ENCODE results near the gene PCDHGA8. TPM values are rescaled to one million over a fixed set of nuclear protein-coding genes. Genes with fewer than 3 reads are reported as not detected.

Gene PCDHGA8
- polyA plus RNA-seq, 1 donor (not counting 4 experiments of a cell fraction or from before 2014, with no cell fraction given), result 0.08 TPM

DNA sequence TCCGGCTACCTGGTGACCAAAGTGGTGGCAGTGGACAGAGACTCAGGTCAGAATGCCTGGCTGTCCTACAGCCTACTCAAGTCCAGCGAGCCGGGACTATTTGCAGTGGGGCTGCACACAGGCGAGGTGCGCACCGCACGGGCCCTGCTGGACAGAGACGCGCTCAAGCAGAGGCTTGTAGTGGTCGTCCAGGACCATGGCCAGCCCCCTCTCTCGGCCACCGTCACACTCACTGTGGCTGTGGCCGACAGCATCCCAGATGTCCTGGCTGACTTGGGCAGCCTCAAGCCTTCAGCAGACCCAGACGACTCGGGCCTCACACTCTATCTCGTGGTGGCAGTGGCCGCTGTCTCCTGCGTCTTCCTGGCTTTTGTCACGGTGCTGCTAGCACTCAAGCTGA, 35.5 kb upstream of the PCDHGA8 start:
- H3K9ac ChIP-seq (ENCODE audit: control insufficient read depth, extremely low read depth, insufficient read depth, low read length), result no peak overlapping the region
- no peaks in the 10 kb centered on the region for H3K4me1 ChIP-seq (ENCODE audit: control insufficient read depth, extremely low read depth, insufficient read depth, low read length)
- no peak for FAIRE-seq
- no peak for DNase-seq (ENCODE audit: low read depth, low spot score)
- no peak overlapping the region for H3K27ac ChIP-seq (ENCODE audit: control insufficient read depth, insufficient read depth, low read length)
- H3K4me3 ChIP-seq (ENCODE audit: control insufficient read depth in 2 of 3, extremely low read depth in 1 of 3, insufficient read depth in 2 of 3, low read depth in 1 of 3, low read length in 3 of 3), result no peak overlapping the region
- H3K9me1 ChIP-seq (ENCODE audit: control insufficient read depth, extremely low read depth, insufficient read depth, low read length), result no peaks in the 10 kb centered on the region
- no peak overlapping the region for H3K4me2 ChIP-seq (ENCODE audit: control insufficient read depth, extremely low read depth, insufficient read depth, low read depth, low read length)
- H3K9me3 ChIP-seq (ENCODE audit: control insufficient read depth, low read depth, low read length), result peaks cover 12% of the 10 kb centered on the region
- no peaks in the 10 kb centered on the region for H4K20me1 ChIP-seq (ENCODE audit: control insufficient read depth, extremely low read depth, insufficient read depth, low read length)
- no peak overlapping the region for H2AFZ ChIP-seq (ENCODE audit: control insufficient read depth, low read length)
- no peaks in the 10 kb centered on the region for H3K79me2 ChIP-seq (ENCODE audit: control insufficient read depth, insufficient read depth, low read length)
- peaks cover 19% of the 10 kb centered on the region for H3K27me3 ChIP-seq (ENCODE audit: control insufficient read depth, extremely low read depth, insufficient read depth, low read length)
- TF ChIP-seq, protein P1, sequence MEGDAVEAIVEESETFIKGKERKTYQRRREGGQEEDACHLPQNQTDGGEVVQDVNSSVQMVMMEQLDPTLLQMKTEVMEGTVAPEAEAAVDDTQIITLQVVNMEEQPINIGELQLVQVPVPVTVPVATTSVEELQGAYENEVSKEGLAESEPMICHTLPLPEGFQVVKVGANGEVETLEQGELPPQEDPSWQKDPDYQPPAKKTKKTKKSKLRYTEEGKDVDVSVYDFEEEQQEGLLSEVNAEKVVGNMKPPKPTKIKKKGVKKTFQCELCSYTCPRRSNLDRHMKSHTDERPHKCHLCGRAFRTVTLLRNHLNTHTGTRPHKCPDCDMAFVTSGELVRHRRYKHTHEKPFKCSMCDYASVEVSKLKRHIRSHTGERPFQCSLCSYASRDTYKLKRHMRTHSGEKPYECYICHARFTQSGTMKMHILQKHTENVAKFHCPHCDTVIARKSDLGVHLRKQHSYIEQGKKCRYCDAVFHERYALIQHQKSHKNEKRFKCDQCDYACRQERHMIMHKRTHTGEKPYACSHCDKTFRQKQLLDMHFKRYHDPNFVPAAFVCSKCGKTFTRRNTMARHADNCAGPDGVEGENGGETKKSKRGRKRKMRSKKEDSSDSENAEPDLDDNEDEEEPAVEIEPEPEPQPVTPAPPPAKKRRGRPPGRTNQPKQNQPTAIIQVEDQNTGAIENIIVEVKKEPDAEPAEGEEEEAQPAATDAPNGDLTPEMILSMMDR (optimal IDR thresholded peaks at IDR 0.05 in 1 of 3, IDR thresholded peaks at IDR 0.05 in 1 of 3, conservative IDR thresholded peaks at IDR 0.05 in 1 of 3; ENCODE audit: extremely low read depth in 1 of 3, insufficient read depth in 2 of 3, low read length in 3 of 3), result no peak
- TF ChIP-seq EZH2 (IDR thresholded peaks at IDR 0.05; ENCODE audit: low read length), result no peak
- dilution Hi-C loops (cut with MboI; ENCODE audit: extremely low pct_ligation_motif_present, low sequenced_read_pairs), result no loop called here
- no peaks in the 10 kb centered on the region for H3K36me3 ChIP-seq (ENCODE audit: control insufficient read depth in 2 of 2, extremely low read depth in 1 of 2, insufficient read depth in 2 of 2, low read length in 2 of 2)

DNA sequence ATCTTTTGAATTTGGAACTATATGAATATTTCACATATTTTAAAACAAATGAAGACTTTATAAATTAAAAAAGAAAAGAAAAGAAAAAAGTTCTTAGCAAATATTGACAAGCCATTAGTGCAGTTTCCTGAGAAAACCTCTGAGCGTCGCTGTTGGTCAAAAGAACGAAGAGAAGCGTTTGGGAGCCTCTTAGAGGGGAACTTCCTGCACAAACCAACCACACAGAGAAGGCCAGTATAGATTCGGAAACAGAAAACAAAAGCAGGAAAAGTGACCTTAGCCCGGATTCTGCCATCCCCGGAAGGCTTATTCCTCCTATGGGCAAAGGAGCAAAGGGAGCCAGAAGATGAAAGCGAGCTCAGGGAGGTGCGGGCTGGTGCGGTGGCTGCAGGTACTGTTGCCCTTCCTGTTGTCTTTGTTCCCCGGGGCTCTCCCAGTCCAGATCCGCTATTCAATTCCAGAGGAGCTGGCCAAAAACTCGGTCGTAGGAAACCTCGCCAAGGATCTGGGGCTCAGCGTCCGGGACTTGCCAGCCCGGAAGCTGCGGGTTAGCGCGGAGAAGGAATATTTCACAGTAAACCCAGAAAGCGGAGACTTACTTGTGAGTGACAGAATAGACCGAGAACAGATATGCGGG, 32.5 kb upstream of the PCDHGA8 start, which contains the start of gene PCDHGB2:
PCDHGB2 (plus strand) TSS at position 205 of the 637 bp plus-strand sequence; CDS start at position 347, 142 bp downstream.
- H3K4me2 ChIP-seq (ENCODE audit: control insufficient read depth, extremely low read depth, insufficient read depth, low read depth, low read length), result peak within 1 kb of the TSS; percentile 18
- H3K79me2 ChIP-seq (ENCODE audit: control insufficient read depth, insufficient read depth, low read length), result no peaks in the 10 kb centered on the region
- dilution Hi-C loops (cut with MboI; ENCODE audit: extremely low pct_ligation_motif_present, low sequenced_read_pairs), result no loop called here
- TF ChIP-seq, protein P1 (optimal IDR thresholded peaks at IDR 0.05 in 1 of 3, IDR thresholded peaks at IDR 0.05 in 1 of 3, conservative IDR thresholded peaks at IDR 0.05 in 1 of 3; ENCODE audit: extremely low read depth in 1 of 3, insufficient read depth in 2 of 3, low read length in 3 of 3), result peak in 2 of 3 experiments; percentile 4 to 28
- no peak for TF ChIP-seq EZH2 (IDR thresholded peaks at IDR 0.05; ENCODE audit: low read length)
- H3K27ac ChIP-seq (ENCODE audit: control insufficient read depth, insufficient read depth, low read length), result no peak within 1 kb of the TSS
- H3K27me3 ChIP-seq (ENCODE audit: control insufficient read depth, extremely low read depth, insufficient read depth, low read length), result peaks cover 34% of the 10 kb centered on the region
- no peak within 1 kb of the TSS for H3K9ac ChIP-seq (ENCODE audit: control insufficient read depth, extremely low read depth, insufficient read depth, low read length)
- H3K9me1 ChIP-seq (ENCODE audit: control insufficient read depth, extremely low read depth, insufficient read depth, low read length), result no peaks in the 10 kb centered on the region
- FAIRE-seq, result no peak
- H3K36me3 ChIP-seq (ENCODE audit: control insufficient read depth in 2 of 2, extremely low read depth in 1 of 2, insufficient read depth in 2 of 2, low read length in 2 of 2), result no peaks in the 10 kb centered on the region
- H3K9me3 ChIP-seq (ENCODE audit: control insufficient read depth, low read depth, low read length), result peaks cover 15% of the 10 kb centered on the region
- DNase-seq (ENCODE audit: low read depth, low spot score), result no peak
- no peaks in the 10 kb centered on the region for H3K4me1 ChIP-seq (ENCODE audit: control insufficient read depth, extremely low read depth, insufficient read depth, low read length)
- no peaks in the 10 kb centered on the region for H4K20me1 ChIP-seq (ENCODE audit: control insufficient read depth, extremely low read depth, insufficient read depth, low read length)
- no peak within 1 kb of the TSS for H3K4me3 ChIP-seq (ENCODE audit: control insufficient read depth in 2 of 3, extremely low read depth in 1 of 3, insufficient read depth in 2 of 3, low read depth in 1 of 3, low read length in 3 of 3)
- H2AFZ ChIP-seq (ENCODE audit: control insufficient read depth, low read length), result no peak within 1 kb of the TSS
